Activated effector memory CD4-positive, alpha-beta T cell treated with anti-CD3 and anti-CD28 coated beads, Interleukin-2, amount 50 U/mL, for 16 hours (primary cell): ENCODE measurements around the gene QRICH1.

ENCODE experiments used
- DNase-seq: peaks from one replicate; pipeline ENCODE4 v3.0.0-alpha.2; 2020

QRICH1 gene

DNA sequence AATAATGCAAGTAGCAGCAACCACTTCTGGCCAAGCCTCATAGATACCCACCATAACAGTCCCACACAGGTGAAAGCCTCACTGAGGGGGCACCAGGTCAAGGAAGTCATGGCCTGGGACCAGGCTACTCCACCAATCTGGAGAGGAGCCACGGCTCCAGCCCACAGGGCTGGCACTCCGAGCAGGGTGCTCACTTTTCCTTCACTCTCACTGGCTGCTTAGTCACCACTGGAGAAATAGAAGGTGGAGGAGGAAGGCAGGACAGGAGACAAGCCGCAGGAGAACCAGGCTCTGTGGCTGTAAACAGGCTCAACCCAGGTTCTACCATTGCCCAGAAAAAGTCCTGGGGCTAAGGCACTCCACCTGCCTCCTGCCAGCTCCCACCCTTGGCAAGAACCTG, 25.6 kb upstream of the QRICH1 start:
- no peak for DNase-seq

DNA sequence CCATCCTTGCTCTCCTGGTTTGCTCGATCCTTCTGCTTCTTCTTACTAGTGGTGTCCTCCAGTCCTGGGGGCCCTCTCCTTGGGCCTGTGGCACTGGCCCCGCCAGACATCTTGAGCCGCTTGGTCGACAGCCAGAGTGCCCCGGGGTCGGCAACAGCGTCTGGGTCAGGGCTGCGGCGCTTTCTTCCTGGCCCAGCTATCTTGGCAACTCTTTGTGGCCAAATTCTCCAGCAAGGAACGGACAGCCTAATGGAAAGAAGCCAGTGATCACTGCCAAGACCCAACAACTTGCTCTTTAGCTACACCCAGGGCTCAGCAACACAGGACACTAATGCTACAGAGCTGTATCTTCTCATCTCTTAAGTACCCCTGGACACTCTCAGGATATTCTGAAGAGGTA, 25.2 kb upstream of the QRICH1 start:
- DNase-seq = no peak

DNA sequence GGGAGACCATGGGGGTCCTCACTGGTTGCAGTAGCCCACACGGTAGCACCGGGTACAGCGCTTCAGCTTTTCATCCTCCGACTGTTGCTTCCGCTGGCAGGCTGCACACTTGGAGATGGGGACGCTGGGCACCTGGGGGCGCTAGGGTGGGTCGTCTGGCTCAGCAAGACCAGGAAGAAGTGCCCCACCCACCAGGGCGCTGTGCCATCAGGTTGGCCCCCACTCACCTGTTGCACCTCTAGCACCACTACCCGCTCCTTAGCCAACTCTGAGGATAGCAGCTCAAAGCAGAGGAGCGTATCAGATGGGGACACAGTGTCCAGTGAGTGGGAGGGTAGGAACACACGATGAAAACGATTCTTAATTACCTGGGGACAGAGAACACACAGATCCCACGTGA, 18.4 kb upstream of the QRICH1 start:
- DNase-seq = no peak

DNA sequence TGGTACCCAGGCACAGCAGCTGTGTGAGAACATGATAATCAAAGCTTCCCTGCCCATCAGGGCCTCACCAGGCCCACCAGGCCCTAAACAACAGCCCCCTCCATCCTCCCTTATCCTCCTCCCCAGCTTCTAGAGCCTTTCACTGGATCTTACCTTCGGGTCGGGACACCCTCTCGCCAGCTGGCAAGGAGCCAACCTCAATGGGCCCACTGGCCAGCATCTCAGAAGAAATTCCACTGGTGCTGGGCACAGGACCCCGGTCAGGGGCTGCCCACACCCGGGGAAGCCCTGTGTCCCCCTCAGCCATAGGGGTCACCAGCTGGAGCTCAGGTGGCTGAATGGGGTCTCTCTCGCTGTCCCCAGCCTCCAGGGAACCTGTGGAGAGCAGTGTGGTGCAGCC, 17.5 kb upstream of the QRICH1 start:
- no peak for DNase-seq

DNA sequence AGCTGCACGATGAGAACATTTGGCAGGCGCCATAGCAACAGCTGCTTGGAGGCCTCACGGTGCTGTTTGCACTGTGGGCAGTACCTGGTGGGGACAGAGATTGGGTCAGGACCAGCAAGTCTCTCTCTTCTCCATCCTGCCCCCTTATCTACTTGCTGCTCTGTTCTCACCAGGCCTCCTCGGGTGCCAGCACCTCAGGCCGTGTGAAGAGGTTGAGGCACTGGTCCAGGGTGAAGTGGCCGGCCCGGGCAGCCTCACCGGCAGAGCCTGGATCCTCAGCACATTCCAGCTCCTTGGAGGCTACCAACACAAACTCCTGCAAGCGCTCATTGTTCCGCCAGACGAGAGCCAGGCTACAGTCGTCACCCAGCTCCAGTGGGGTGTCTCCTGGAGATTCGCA, 16.9 kb upstream of the QRICH1 start:
- DNase-seq = no peak

DNA sequence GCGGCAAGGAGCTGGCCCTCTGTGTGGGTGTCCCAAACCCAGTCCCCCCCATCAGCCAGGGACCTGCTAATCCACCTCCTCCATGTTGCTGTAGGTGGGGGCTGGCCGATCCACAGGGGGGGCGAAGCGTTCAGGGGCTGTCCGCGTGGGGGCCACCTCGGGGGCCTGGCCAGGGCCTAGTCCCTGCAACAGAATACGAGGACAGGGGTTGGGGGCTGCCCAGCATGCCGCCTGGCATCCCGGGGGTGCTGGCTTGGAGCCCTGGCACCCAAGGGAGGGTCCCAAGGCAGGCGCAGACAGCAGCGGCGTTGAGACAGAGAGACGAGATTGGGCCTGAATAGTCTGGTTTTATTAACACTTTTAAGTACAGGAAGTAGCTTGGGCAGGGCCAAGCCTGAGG, 14.5 kb upstream of the QRICH1 start:
- no peak for DNase-seq

DNA sequence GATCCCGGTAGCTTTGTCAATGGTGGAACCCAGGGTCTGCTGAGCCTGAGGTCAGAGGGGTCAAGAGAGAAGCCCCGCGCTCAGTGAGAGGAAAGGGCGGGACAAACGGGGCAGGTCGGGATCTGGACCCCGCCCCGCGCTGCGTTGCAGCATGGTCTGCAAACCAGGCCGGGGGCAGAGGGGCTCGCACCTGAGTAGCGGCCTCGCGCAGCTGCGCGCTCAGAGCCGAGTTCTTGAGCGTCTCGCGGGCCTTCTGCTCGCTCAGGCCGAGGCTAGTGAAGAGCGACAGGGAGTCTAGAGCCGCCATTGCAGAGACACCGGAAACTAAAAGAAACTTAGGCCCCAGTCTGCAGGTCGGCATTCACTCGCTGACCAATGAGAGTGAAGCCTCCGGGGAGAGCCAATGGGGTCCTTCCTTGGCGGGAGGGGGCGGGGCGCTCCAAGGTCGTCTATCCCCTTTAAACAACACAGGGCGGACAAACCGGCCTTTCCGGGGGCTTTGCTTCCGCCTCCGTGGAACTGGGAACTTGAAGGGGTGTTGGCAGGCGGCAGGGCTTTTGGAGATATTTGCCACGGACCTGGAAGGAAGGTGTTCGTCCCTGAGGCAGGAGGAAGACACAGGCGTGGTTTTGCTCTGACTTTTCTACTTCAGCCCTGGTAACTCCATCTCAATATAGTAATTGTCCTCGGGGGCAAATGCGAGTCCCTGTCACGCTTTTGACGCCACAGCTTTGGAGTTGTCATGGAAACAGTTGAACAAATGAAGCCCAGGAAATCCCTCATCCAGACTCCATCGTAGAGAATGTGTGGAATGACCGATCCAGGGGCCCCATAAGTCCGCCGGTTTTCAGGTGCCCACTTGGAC, 10.8 kb upstream of the QRICH1 start, which contains the start of gene QARS1:
Gene QARS1 (minus strand): TSS at position 331 of the 865 bp plus-strand sequence. CDS start 24 bp downstream, at position 307.
- DNase-seq = peak; percentile 96

DNA sequence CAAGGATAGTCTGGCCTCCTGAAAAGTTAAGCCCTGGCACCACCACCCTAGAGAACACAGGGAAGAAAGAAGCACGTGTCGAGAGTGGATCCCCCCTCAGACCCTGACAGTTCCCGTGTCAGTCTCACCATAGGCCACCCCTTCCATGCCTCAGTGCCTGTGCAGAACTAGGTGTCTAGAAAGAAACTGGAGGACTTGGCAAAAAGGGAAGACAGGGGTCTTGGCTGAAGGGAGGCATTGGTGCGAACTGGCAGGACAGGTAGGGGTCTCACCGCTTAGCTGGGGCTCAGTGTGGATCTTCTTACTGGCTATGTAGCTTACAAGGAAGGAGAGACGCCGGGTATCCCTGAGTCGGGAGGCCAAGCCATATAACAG, 10.2 kb upstream of the QRICH1 start:
- no peak for DNase-seq

DNA sequence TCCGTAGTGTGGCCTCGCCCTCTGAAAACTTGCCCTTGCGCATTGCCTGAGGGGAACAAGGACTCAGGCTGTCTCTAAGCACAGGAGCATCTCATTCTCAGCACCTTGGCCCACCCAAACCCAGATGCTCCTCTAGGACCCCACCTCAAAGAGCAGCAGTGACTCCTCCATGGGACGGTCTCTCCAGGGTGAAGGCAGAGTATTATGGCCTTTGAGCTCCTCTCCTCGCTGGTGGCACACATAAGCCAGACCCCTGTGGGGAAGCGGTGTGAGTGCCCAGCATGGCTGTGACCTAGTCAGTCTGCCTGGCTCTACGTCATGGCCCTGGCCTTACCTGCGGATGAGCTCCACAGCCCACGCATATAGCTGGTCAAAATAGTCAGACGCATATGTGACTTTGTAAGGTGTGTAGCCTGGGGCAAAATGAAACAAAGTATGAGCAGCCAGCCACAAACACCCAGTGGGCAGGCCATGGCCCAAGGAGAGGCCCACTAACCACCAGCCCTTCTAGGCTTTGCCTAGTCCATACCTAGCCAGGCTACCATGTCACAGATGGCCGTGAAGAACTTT, 6.3 kb upstream of the QRICH1 start:
- DNase-seq = no peak

DNA sequence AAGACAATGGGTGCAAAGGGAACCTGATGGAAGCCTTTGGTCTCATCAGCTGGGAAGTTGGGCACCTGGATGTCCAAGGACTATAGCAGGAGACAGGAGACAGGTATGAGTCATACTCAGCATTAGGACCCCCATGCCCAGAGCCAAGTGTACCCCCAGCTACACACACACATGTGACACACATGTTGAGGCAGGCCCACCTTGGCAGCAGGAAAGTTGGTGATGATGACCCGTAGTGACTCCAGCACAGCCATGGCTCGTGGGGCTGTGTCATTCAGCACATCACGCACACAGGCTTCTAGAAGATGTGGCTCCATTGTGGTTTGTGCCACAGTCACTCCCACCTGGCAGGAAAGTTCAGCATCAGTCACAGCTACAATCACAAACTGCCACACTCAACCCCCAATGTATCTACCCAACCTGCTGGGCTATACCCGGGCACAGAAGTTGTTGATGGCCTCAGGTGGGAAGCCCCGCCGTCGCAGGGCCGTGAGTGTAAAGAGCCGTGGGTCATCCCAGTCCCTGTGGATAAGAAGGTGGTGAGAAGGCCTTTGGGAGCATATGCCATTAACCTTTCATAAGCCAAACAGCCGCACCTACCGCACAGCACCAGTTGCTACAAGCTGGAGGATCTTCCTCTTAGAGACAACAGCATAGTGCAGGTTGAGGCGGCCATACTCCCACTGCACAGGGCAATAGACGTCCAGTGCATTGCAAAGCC, 5.2 kb upstream of the QRICH1 start:
- DNase-seq = no peak

DNA sequence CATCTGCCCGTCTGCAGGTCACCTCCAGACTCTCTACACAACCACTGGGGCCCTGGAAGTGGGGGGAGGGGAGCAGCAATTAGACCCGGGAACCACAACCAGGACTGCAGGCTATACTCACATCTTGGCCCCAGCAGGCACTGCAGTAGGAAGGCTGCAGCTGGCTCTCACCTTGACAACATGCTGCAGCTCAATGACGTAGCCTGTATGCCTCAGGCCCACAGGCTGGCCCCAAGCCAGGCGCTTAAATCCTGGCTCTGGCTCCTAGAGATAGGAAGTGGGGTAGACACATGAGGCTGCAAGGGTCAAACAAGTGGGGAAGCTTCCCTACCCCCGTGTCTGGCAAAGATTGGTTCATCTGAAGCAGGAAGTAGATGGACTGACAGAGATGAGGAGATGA, 4.6 kb upstream of the QRICH1 start:
- DNase-seq = no peak

DNA sequence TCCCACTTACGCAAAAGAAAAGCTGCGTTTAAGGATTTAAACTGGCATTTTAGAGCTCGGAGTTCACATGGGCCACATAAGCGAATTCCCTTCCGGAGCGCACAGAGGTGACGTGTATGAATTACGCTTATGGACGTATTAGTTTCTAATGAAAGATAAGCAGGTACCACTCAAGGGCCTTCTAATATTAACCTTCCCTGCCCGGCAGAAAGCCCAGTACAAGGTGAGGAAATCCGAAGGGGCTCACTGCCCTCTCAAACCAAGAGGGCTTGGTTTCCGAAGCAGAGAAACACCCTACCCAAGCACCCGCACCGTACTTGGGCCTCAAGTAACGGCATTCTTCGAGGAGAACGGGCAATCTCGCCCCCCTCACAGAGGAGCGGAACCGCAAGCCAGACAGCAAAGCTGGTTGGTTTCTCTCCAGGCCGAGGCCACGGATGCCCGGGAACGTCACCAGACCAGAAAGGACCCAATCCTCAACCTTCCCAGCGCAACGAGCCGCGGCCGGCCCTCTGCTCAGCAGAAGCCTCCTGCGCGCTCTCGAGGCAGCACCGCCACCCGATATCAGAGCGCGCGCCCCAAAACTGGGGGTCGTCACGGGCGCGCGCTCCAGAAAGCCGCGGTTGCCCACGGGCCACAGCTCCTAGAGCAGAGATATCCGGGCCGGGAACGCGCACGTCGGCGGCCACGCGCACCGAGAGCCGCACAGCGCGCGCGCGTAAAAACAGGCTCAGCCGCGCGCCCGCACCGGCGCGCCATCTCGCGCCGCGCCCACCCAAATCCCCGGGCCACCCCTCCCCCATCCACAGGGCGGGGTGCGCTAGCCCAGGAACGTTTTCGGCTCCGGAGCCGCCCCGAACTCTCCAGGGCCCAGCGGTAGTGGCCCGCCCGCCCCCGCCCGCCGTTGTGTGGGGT, 676 bp downstream of the QRICH1 start:
- DNase-seq = peak; percentile 93

DNA sequence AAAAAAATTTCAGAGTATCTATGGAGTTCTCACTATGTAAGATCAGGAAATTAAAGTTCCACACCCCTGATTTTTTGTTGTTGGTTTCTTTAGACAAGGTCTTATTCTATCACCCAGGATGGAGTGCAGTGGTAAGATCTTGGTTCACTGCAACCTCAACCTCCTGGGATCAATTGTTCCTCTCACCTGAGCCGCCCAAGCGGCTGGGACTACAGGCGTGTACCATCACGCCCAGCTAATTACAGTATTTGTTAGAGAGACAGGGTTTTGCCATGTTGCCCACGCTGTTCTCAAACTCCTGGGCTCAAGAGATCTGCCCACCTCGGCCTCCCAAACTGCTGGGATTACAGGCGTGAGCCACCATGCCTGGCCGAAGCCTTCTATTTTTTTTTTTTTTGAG, 12.4 kb downstream of the QRICH1 start:
- no peak for DNase-seq

DNA sequence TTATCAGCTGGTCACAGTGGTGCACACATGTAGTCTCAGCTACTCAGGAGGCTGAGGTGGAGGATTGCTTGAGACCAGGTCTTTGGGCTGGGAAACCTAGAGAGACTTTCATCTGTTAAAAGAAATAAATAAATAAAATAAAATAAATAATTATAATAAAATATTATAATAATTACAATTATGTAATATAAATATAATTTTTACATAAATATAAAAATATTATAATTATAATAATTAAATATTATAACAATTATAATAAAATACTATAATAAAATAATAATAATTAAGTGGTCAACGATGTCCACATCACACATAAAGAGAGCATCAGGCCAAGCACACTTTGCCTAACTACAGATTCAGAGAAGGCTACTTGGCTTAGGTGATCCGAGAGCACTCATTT, 14.6 kb downstream of the QRICH1 start:
- DNase-seq = no peak

DNA sequence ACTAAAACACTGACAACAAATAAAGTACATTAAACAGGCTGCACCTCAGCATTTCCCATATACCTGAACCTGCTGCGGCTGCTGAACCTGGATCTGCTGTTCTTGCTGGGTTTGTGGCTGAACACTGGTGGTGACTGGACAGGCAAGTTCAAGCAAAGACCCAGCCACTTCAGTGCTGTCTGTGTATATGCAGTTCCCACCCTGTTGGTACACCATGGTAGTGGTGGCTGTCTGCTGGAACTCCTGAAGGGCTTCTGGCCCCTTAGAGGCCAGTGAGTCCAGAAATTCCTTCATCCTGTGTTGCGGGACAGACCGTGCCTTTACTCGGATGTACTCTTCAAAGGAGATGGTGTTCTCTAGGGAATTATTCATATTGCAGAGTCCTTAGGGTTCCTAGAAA, 17.2 kb downstream of the QRICH1 start:
- no peak for DNase-seq

DNA sequence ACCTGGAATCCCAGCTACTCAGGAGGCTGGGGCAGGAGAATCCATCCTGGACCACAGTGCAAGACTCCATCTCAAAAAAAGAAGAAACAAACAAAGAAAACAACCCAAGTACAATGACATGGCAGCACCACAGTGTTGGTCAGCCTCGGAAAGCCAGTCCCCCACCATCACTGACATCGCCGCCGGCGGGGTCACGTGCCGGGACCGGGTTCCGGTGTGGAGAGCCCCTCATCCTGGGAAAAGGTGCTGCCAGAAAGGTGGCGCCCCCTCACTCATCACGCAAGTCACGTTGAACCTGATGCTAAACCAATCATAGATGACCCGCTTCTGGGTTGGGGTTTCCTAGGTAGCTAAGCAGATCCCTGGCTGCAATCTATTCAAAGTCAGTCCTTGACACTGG, 17.8 kb downstream of the QRICH1 start:
- no peak for DNase-seq

DNA sequence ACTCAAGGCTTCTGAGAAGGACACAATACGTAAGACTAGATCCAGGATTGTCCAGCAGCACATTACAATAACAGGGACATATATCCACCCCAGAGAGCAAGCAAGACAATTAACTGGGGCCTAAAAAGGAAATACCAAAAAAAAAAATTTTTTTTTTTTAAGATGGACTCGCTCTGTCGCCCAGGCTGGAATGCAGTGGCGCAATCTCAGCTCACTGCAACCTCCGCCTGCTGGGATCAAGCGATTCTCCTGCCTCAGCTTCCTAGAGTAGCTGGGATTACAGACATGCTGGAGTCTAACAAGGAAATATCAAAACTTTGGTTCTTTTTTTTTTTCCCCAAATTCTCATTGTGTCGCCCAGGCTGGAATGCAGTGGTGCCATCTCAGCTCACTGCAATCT, 35.9 kb downstream of the QRICH1 start:
- DNase-seq = no peak

DNA sequence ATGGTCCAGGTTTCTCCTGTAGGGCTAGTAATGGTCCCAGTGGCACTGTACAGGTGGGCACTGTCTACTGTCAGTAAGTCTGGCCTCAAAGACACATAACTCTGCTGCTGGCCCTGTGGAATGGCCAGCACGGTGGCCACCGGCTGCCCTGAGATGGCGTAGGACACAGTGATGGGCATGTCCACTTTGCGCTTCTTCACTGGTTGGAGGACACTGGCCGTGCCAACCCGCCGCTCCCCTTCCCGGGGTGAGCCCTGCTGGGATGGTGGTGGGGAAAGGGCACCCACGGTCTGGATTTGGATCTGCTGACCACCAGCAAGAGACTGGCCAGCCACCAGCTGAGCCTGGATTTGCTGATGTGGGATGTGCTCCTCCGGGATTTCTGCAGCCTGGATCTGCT, 36.6 kb downstream of the QRICH1 start:
- no peak for DNase-seq

DNA sequence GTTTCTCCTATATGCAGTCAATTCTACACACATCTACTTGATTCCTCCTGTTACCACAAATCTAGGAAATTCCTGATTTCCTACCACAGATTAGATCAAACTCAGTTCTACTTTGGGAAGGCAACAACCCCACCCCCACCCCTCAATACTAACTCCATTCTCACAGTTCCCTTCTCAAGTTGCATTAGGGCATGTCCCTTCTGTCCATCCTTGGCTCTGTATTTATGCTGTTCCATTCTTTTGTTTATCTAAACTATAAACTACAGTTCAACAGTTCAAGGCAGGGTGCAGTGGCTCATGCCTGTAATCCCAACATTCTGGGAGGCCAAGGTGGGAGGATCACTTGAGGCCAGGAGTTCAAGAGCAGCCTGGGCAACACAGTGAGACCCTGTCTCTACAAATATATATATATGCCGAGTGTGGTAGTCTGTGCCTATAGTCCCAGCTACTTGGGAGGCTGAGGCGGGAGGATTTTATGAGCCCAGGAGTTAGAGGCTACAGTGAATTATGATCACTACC, 39.5 kb downstream of the QRICH1 start:
- no peak for DNase-seq

DNA sequence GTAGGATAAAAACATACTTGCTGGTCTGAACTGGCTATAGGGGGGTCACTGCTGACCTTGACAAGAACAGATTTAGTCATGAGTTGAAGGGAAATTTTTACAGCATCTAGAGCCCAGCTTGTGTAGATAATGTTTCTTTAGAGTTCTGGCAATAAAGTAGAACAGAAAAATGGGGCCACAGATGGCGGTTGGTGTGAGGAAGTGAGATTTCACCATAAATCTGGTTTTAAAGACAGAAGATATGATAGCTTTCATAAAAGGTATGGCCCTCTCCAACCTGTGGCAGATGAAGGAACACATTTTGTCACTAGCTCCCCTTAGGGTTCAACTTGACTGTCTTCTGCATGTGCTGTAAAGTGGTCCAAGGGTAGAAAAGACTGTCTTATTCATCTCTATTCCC, 40.3 kb downstream of the QRICH1 start:
- no peak for DNase-seq

DNA sequence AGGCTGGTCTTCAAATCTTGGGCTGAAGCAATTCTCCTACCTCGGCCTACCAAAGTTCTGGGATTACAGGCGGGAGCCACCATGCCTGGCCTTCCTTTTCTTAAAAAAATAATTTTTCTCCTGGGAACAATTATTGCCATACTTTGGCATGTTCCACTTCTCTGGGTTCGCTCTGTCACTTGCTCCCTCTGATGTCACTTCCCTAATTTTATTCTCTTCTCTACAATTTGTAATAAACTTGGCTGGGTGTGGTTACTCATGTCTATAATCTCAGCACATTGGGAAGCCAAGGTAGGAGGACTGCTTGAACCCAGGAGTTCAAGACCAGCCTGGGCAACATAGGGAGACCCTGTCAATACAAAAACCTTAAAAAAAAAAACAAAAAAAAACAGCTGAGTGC, 58.6 kb downstream of the QRICH1 start:
- DNase-seq = no peak

DNA sequence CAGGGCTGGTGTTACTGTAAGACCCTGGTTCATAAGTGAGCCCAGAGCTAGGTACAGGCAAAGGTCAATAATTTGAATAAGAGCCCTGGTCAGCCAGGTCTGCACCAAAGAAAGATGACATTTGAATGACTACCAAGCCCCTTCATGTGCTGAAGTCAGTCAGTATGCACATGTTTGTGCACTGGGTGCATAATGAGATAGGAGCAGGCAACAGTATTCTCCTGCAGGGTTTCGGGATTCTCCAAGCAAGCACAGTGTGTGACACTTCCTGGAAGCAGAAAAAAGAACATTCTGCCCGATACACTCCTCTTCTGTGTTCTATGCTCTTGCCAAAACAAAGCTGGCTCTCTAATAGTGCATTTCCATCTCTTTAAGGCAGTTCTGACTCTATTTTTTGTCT, 59.2 kb downstream of the QRICH1 start:
- no peak for DNase-seq
